Measurements from ENCODE around the gene ZNF726.
"Not testable (repeated sequence)": the region's sequence is repeated elsewhere in the genome, so short reads cannot be mapped to it uniquely, and the experiment has no call there.

Gene ZNF726

GRCh38 chr19:23908165-23908564, 6.5 kb upstream of the ZNF726 start:
- TF ChIP-seq, protein P1, sequence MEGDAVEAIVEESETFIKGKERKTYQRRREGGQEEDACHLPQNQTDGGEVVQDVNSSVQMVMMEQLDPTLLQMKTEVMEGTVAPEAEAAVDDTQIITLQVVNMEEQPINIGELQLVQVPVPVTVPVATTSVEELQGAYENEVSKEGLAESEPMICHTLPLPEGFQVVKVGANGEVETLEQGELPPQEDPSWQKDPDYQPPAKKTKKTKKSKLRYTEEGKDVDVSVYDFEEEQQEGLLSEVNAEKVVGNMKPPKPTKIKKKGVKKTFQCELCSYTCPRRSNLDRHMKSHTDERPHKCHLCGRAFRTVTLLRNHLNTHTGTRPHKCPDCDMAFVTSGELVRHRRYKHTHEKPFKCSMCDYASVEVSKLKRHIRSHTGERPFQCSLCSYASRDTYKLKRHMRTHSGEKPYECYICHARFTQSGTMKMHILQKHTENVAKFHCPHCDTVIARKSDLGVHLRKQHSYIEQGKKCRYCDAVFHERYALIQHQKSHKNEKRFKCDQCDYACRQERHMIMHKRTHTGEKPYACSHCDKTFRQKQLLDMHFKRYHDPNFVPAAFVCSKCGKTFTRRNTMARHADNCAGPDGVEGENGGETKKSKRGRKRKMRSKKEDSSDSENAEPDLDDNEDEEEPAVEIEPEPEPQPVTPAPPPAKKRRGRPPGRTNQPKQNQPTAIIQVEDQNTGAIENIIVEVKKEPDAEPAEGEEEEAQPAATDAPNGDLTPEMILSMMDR (IDR thresholded peaks at IDR 0.05): no peak
- Histone ChIP-seq H3K4me3 (no peak overlapping the region), H3K27ac (no peak overlapping the region)
- no peak for DNase-seq (ENCODE audit: low spot score)

DNA sequence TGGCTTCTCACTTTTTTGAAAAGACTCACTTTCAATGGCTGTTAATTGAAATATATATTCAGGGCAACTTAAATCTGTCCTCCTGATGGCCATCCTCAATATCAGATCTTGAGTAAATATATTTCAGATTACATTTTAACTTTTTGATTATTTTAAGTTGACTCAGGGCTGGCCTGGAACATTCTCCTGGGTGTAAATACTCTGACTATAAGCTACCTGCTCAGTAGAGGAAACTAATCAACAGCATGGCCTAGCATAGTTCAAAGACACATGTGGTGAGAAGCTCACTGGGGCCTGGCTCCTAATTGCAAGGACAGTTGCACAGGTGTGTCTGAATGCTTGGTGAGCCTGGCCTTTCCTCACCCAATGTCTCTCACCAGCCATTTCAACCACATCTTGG, 5.5 kb upstream of the ZNF726 start:
- TF ChIP-seq, protein P1 (IDR thresholded peaks at IDR 0.05): no peak
- DNase-seq (ENCODE audit: low spot score): no peak
- H3K27ac ChIP-seq: no peak overlapping the region
- no peak overlapping the region for H3K4me3 ChIP-seq

GRCh38 chr19:23913931-23914330, 755 bp upstream of the ZNF726 start:
- TF ChIP-seq, protein P1 (IDR thresholded peaks at IDR 0.05): no peak
- H3K27ac ChIP-seq: no peak overlapping the region
- DNase-seq (ENCODE audit: low spot score): no peak
- H3K4me3 ChIP-seq: peak overlapping the region; percentile 81

- H3K4me3 ChIP-seq: no peak overlapping the region
- TF ChIP-seq, protein P1 (IDR thresholded peaks at IDR 0.05): no peak
- no peak overlapping the region for H3K27ac ChIP-seq
- no peak for DNase-seq (ENCODE audit: low spot score)
Observed at GRCh38 chr19:23916991-23917390, 2.3 kb downstream of the ZNF726 start.

GRCh38 chr19:23917856-23918255, 3.2 kb downstream of the ZNF726 start:
- Histone ChIP-seq H3K27ac (no peak overlapping the region), H3K4me3 (no peak overlapping the region)
- no peak for DNase-seq (ENCODE audit: low spot score)
- TF ChIP-seq, protein P1 (IDR thresholded peaks at IDR 0.05): no peak

- TF ChIP-seq, protein P1 (IDR thresholded peaks at IDR 0.05): no peak
- no peak overlapping the region for H3K4me3 ChIP-seq
- no peak overlapping the region for H3K27ac ChIP-seq
- no peak for DNase-seq (ENCODE audit: low spot score)
Observed at GRCh38 chr19:23925285-23925684, 10.6 kb downstream of the ZNF726 start.

DNA sequence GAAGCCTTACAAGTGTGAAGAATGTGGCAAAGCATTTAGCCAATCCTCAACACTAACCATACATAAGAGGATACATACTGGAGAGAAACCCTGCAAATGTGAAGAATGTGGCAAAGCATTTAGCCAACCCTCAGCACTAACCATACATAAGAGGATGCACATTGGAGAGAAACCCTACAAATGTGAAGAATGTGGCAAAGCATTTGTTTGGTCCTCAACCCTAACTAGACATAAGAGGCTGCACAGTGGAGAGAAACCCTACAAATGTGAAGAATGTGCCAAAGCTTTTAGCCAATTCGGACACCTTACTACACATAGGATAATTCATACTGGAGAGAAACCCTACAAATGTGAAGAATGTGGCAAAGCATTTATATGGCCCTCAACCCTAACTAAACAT, 18.2 kb downstream of the ZNF726 start:
- TF ChIP-seq, protein P1 (IDR thresholded peaks at IDR 0.05): no peak
- no peak overlapping the region for H3K27ac ChIP-seq
- no peak overlapping the region for H3K4me3 ChIP-seq
- no peak for DNase-seq (ENCODE audit: low spot score)

DNA sequence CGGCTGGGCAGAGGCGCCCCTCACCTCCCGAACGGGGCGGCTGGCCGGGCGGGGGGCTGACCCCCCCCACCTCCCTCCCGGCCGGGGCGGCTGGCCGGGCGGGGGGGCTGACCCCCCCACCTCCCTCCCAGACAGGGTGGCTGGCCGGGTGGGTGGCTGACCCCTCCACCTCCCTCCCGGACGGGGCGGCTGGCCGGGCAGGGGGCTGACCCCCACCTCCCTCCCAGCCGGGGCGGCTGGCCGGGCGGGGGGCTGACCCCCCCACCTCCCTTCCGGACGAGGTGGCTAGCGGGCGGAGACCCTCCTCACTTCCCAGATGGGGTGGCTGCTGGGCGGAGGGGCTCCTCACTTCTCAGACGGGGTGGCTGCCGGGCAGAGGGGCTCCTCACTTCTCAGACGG, 22.3 kb downstream of the ZNF726 start:
- H3K27ac ChIP-seq; H3K4me3 ChIP-seq; DNase-seq (ENCODE audit: low spot score): not testable (repeated sequence)
